DND-41 (cell line): Measurements from ENCODE around the gene COQ10A.

Experiments used
- ATAC-seq: fragments of 200-7000 bp; cut with Tn5 transposase; 3 replicates; pipeline ENCODE4 v1.9.1; 2021; ENCODE audit warnings: low read depth; ENCODE audit not compliant: insufficient read depth
- DNase-seq: peaks from one replicate; pipeline ENCODE4 v3.0.0-alpha.2; 2020
- H2AFZ ChIP-seq: 2 replicates; pipeline ENCODE4 v1.6.0; 2012; ENCODE audit warnings: low read depth, low read length
- H3K27ac ChIP-seq: 2 replicates; pipeline ENCODE4 v1.5.1; 2012; ENCODE audit warnings: low read length, inconsistent platforms
- H3K27me3 ChIP-seq: fragments of 200-600 bp; sonication (generic); 2 replicates; pipeline ENCODE4 v1.6.0; 2012; ENCODE audit warnings: low read length, mild to moderate bottlenecking, inconsistent platforms; ENCODE audit not compliant: insufficient read depth, poor library complexity
- H3K36me3 ChIP-seq: 2 replicates; pipeline ENCODE4 v1.5.1; 2012; ENCODE audit warnings: low read length, inconsistent platforms; ENCODE audit not compliant: insufficient read depth
- H3K4me1 ChIP-seq: 2 replicates; pipeline ENCODE4 v1.5.1; 2012; ENCODE audit warnings: mild to moderate bottlenecking, low read length; ENCODE audit not compliant: insufficient read depth
- H3K4me2 ChIP-seq: 2 replicates; pipeline ENCODE4 v1.6.0; 2012; ENCODE audit warnings: mild to moderate bottlenecking, moderate library complexity, low read length, inconsistent platforms; ENCODE audit not compliant: insufficient read depth
- H3K4me3 ChIP-seq, 2 experiments: fragments of 200-600 bp in 1 of 2; shearing (Covaris generic) in 1 of 2; 2 replicates each; pipeline ENCODE4 v1.5.1; 2012 to 2016; ENCODE audit warnings: inconsistent platforms in 2 of 2, low read length in 2 of 2, mild to moderate bottlenecking in 2 of 2, low read depth in 1 of 2, moderate library complexity in 1 of 2
- H3K79me2 ChIP-seq: 2 replicates; pipeline ENCODE4 v1.6.0; 2012; ENCODE audit warnings: low read length, inconsistent platforms; ENCODE audit not compliant: insufficient read depth
- H3K9ac ChIP-seq: 2 replicates; pipeline ENCODE4 v1.6.0; 2012; ENCODE audit warnings: low read depth, mild to moderate bottlenecking, inconsistent platforms, low read length, moderate library complexity
- H3K9me3 ChIP-seq: 2 replicates; pipeline ENCODE4 v1.5.1; 2012; ENCODE audit warnings: low read length, moderate library complexity, mild to moderate bottlenecking, inconsistent platforms; ENCODE audit not compliant: insufficient read depth, severe bottlenecking
- H4K20me1 ChIP-seq: 2 replicates; pipeline ENCODE4 v1.6.0; 2012; ENCODE audit warnings: low read length; ENCODE audit not compliant: insufficient read depth
- EZH2 ChIP-seq: IDR thresholded peaks from 3 replicates; pipeline ENCODE4 v1.6.1; 2012; ENCODE audit warnings: borderline replicate concordance, low read depth, mild to moderate bottlenecking, moderate library complexity, low read length, inconsistent platforms; ENCODE audit not compliant: severe bottlenecking
- TF ChIP-seq, protein P1 (sequence below): IDR thresholded peaks from 2 replicates; pipeline ENCODE4 v1.5.1; 2012; ENCODE audit warnings: borderline replicate concordance, low read length, moderate library complexity, mild to moderate bottlenecking; ENCODE audit not compliant: poor library complexity, severe bottlenecking; ENCODE audit errors: extremely low read depth

Gene COQ10A

DNA sequence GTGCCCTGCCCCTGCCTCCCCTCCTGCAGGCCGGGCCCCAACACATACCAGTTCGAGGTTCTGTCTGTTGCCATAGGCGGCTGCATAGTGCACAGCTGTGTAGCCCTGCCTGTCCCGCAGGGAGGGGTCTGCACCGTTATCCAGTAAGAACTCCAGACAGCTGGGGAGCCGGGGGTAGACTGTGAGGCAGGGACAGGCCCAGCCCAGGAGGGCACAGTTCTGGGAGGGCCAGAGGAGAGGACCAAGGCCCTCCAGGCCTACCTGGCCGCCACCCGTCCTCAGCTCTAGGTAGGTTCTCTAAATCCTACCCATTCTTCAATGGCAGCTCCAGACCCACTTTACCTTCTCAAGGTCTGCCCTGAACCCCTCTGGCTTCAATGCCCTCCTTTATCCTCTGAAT, 18.0 kb upstream of the COQ10A start:
- TF ChIP-seq, protein P1, sequence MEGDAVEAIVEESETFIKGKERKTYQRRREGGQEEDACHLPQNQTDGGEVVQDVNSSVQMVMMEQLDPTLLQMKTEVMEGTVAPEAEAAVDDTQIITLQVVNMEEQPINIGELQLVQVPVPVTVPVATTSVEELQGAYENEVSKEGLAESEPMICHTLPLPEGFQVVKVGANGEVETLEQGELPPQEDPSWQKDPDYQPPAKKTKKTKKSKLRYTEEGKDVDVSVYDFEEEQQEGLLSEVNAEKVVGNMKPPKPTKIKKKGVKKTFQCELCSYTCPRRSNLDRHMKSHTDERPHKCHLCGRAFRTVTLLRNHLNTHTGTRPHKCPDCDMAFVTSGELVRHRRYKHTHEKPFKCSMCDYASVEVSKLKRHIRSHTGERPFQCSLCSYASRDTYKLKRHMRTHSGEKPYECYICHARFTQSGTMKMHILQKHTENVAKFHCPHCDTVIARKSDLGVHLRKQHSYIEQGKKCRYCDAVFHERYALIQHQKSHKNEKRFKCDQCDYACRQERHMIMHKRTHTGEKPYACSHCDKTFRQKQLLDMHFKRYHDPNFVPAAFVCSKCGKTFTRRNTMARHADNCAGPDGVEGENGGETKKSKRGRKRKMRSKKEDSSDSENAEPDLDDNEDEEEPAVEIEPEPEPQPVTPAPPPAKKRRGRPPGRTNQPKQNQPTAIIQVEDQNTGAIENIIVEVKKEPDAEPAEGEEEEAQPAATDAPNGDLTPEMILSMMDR: no peak
- TF ChIP-seq EZH2: no peak
- Histone ChIP-seq H3K79me2 (0 out of 2 replicates have a peak, but pooled peaks cover 2% of the 10 kb centered on the region), H3K27me3 (no peaks in the 10 kb centered on the region), H3K4me2 (no peak overlapping the region), H3K27ac (no peak overlapping the region), H3K4me1 (no peaks in the 10 kb centered on the region), H4K20me1 (0 out of 2 replicates have a peak, but pooled peaks cover 3% of the 10 kb centered on the region), H3K36me3 (peaks cover 83% of the 10 kb centered on the region), H2AFZ (no peak overlapping the region), H3K4me3 (no peak overlapping the region), H3K9me3 (no peaks in the 10 kb centered on the region), H3K9ac (no peak overlapping the region)
- DNase-seq (no peak), ATAC-seq (peak; percentile 33; the same call in 1 of the 3 replicates)

DNA sequence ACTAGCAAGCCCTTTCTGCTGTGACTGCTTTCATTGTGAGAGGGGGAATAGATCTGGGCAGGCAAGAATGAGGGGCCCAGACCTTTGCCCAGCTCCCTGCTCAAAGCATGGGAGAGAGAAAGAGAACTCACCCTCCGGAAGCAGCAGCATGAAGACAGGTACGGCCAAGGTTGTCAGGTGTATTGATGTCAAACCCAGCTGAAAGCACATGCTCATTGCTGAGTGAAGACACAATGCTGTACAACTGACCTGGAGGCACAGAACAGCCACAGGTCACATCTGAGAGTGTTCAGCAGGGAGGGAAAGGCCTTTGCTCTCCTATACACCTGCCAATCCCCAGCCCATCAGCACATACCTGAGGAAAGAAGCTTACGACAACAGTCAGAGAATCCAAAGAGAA, 14.1 kb upstream of the COQ10A start:
- Histone ChIP-seq H3K4me3 (no peak overlapping the region), H3K27ac (no peak overlapping the region), H3K36me3 (peaks cover 86% of the 10 kb centered on the region), H3K4me1 (peaks cover 22% of the 10 kb centered on the region), H3K9ac (no peak overlapping the region), H3K27me3 (no peaks in the 10 kb centered on the region), H3K4me2 (no peak overlapping the region), H2AFZ (no peak overlapping the region), H3K9me3 (no peaks in the 10 kb centered on the region), H4K20me1 (peaks cover 13% of the 10 kb centered on the region; the same call in 1 of the 2 replicates), H3K79me2 (peaks cover 24% of the 10 kb centered on the region)
- DNase-seq: no peak
- TF ChIP-seq EZH2: no peak
- TF ChIP-seq, protein P1: no peak
- no peak for ATAC-seq

DNA sequence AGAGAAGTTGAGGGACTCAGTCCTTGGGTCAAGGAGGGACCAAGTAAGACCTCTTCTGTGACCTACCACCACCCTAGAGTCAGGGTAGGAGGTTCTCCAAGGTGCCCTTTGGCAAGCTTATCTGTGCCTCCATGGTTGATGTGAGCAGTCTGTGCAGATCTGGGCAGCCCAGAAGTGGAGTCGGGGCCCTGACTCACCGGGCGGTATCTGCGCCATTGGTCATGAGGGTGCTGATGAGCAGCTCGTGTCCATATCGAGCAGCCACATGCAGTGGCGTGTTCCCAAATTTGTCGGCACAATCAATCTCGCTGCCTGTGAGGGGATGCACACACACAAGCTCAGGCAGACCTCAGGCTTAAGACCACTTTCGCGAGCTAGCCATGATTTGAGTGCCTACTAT, 13.7 kb upstream of the COQ10A start:
- Histone ChIP-seq H3K4me3 (no peak overlapping the region), H3K9ac (no peak overlapping the region), H3K79me2 (peaks cover 27% of the 10 kb centered on the region), H2AFZ (no peak overlapping the region), H3K27ac (no peak overlapping the region), H4K20me1 (peaks cover 13% of the 10 kb centered on the region; the same call in 1 of the 2 replicates), H3K4me1 (peaks cover 22% of the 10 kb centered on the region), H3K27me3 (no peaks in the 10 kb centered on the region), H3K4me2 (no peak overlapping the region), H3K36me3 (peaks cover 86% of the 10 kb centered on the region), H3K9me3 (no peaks in the 10 kb centered on the region)
- ATAC-seq (no peak), DNase-seq (no peak)
- TF ChIP-seq, protein P1: no peak
- no peak for TF ChIP-seq EZH2

GRCh38 chr12:56255671-56256070, 11.1 kb upstream of the COQ10A start:
- ATAC-seq: no peak
- peak overlapping the region; percentile 11 for H3K9ac ChIP-seq

More at GRCh38 chr12:56255671-56256070, 11.1 kb upstream of the COQ10A start:
- Histone ChIP-seq H3K27ac (no peak overlapping the region), H3K27me3 (no peaks in the 10 kb centered on the region), H2AFZ (no peak overlapping the region), H3K79me2 (peaks cover 27% of the 10 kb centered on the region), H4K20me1 (peaks cover 13% of the 10 kb centered on the region; the same call in 1 of the 2 replicates), H3K4me1 (peaks cover 30% of the 10 kb centered on the region), H3K36me3 (peaks cover 64% of the 10 kb centered on the region), H3K4me2 (peak overlapping the region; percentile 83; the same call in 1 of the 2 replicates), H3K9me3 (no peaks in the 10 kb centered on the region), H3K4me3 (no peak overlapping the region)
- TF ChIP-seq, protein P1: no peak
- no peak for TF ChIP-seq EZH2
- no peak for DNase-seq
